Stimulated activated CD4-positive, alpha-beta T cell treated with anti-CD3 and anti-CD28 coated beads, Interleukin-15, amount 100 ng/mL, for 24 hours (primary cell): ENCODE measurements around the gene ADGRV1.

Source experiments
- DNase-seq: peaks from one replicate; pipeline ENCODE4 v3.0.0-alpha.2; 2020

ADGRV1 gene

GRCh38 chr5:91146905-91147600 lies 588.5 kb downstream of the ADGRV1 start:
- DNase-seq: no peak

GRCh38 chr5:91150234-91150633 lies 591.6 kb downstream of the ADGRV1 start:
- no peak for DNase-seq

GRCh38 chr5:91150636-91151035 lies 592.0 kb downstream of the ADGRV1 start:
- DNase-seq: no peak

GRCh38 chr5:91151947-91152346 lies 593.4 kb downstream of the ADGRV1 start:
- DNase-seq: no peak

- DNase-seq: no peak
Observed at GRCh38 chr5:91154338-91154737, 595.7 kb downstream of the ADGRV1 start.

GRCh38 chr5:91155274-91155673 lies 596.7 kb downstream of the ADGRV1 start:
- no peak for DNase-seq

GRCh38 chr5:91156242-91156641 lies 597.6 kb downstream of the ADGRV1 start:
- no peak for DNase-seq

GRCh38 chr5:91158011-91158410 lies 599.4 kb downstream of the ADGRV1 start:
- DNase-seq: no peak

- DNase-seq: no peak
Observed at GRCh38 chr5:91159647-91160046, 601.0 kb downstream of the ADGRV1 start.

- no peak for DNase-seq
Observed at GRCh38 chr5:91160714-91161285, 602.2 kb downstream of the ADGRV1 start.

- peak; percentile 74 for DNase-seq
Observed at GRCh38 chr5:91162534-91163381, 604.2 kb downstream of the ADGRV1 start.

- DNase-seq: no peak
Observed at GRCh38 chr5:91164424-91164823, 605.8 kb downstream of the ADGRV1 start.

- DNase-seq: no peak
Observed at GRCh38 chr5:91166059-91166807, 607.6 kb downstream of the ADGRV1 start.

- DNase-seq: no peak
Observed at GRCh38 chr5:91168859-91169258, 610.3 kb downstream of the ADGRV1 start.

- no peak for DNase-seq
Observed at GRCh38 chr5:91170266-91170665, 611.7 kb downstream of the ADGRV1 start.

GRCh38 chr5:91171322-91171721 lies 612.7 kb downstream of the ADGRV1 start:
- no peak for DNase-seq

GRCh38 chr5:91174396-91174795 lies 615.8 kb downstream of the ADGRV1 start:
- DNase-seq: no peak

- no peak for DNase-seq
Observed at GRCh38 chr5:91175708-91176107, 617.1 kb downstream of the ADGRV1 start.

GRCh38 chr5:91176288-91177016 lies 617.9 kb downstream of the ADGRV1 start:
- no peak for DNase-seq

- DNase-seq: no peak
Observed at GRCh38 chr5:91177085-91177484, 618.5 kb downstream of the ADGRV1 start.

GRCh38 chr5:91177639-91178038 lies 619.0 kb downstream of the ADGRV1 start:
- no peak for DNase-seq

- DNase-seq: no peak
Observed at GRCh38 chr5:91178461-91178860, 619.9 kb downstream of the ADGRV1 start.

- no peak for DNase-seq
Observed at GRCh38 chr5:91179018-91179417, 620.4 kb downstream of the ADGRV1 start.
